Stomach (tissue), 4 donors: ENCODE measurements around the gene KHDC4.

Experiments
- EP300 ChIP-seq: sonication (generic); formaldehyde crosslinking; IDR thresholded peaks from one replicate; pipeline ENCODE4 v1.6.1; 2017; ENCODE audit warnings: antibody characterized with exemption
- POLR2A ChIP-seq, 4 donors: fragments of 450-650 bp; IDR thresholded peaks; one replicate each; pipeline ENCODE4 v1.6.1; 2016; ENCODE audit warnings: antibody characterized with exemption in 4 of 4, control low read depth in 2 of 4, mild to moderate bottlenecking in 1 of 4, moderate library complexity in 1 of 4
- POLR2AphosphoS5 ChIP-seq, 3 donors: sonication (generic); formaldehyde crosslinking; IDR thresholded peaks; one replicate each; pipeline ENCODE4 v1.6.1; 2016; ENCODE audit warnings: antibody characterized with exemption in 3 of 3
- TF ChIP-seq, protein P1 (sequence below), 7 experiments: fragments of 450-650 bp in 4 of 7; fragments of 200-600 bp in 3 of 7; sonication (generic) in 3 of 7; IDR thresholded peaks; one replicate each; pipeline ENCODE4 v1.5.1; 2016 to 2019; ENCODE audit warnings: antibody characterized with exemption in 7 of 7, control low read depth in 2 of 7, mild to moderate bottlenecking in 1 of 7

DNA sequence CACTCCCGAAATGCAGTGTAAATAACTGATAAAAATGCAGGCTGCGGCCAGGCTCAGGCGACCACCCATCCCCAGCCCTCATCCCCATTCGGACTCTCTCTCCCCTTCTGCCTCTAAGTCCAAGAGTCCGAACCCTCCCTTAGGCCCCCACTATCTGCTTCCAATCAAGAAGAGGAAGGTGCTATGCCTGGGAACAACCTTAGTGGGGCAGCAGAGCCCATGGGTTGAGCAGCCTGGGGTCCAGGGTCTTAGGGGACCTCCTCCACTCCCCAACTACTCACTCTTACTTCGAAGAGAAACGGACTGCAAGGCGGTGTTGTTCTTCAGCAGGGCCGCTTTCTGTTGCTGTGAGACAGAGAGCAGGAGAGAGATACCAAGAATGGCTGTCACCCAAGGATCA, 31.9 kb upstream of the KHDC4 start:
- TF ChIP-seq POLR2A (IDR thresholded peaks at IDR 0.05) (no peak), POLR2AphosphoS5 (IDR thresholded peaks at IDR 0.05) (no peak), EP300 (no peak)
- TF ChIP-seq, protein P1, sequence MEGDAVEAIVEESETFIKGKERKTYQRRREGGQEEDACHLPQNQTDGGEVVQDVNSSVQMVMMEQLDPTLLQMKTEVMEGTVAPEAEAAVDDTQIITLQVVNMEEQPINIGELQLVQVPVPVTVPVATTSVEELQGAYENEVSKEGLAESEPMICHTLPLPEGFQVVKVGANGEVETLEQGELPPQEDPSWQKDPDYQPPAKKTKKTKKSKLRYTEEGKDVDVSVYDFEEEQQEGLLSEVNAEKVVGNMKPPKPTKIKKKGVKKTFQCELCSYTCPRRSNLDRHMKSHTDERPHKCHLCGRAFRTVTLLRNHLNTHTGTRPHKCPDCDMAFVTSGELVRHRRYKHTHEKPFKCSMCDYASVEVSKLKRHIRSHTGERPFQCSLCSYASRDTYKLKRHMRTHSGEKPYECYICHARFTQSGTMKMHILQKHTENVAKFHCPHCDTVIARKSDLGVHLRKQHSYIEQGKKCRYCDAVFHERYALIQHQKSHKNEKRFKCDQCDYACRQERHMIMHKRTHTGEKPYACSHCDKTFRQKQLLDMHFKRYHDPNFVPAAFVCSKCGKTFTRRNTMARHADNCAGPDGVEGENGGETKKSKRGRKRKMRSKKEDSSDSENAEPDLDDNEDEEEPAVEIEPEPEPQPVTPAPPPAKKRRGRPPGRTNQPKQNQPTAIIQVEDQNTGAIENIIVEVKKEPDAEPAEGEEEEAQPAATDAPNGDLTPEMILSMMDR (IDR thresholded peaks at IDR 0.05): no peak
